Fibroblast of skin of left biceps (primary cell): ENCODE data around the gene ZNF383.
"Not testable (repeated sequence)": the region's sequence is repeated elsewhere in the genome, so short reads cannot be mapped to it uniquely, and the experiment has no call there.

Experiments
- DNase-seq, 2 experiments: peaks; one replicate each; pipeline ENCODE4 v3.0.0-alpha.2; 2013; ENCODE audit warnings: low read depth in 2 of 2

The ZNF383 gene

GRCh38 chr19:37292998-37293939 lies 75.3 kb downstream of the ZNF383 start:
- not testable (repeated sequence) for DNase-seq

GRCh38 chr19:37294246-37294645 lies 76.2 kb downstream of the ZNF383 start:
- not testable (repeated sequence) for DNase-seq
